MG63 (cell line): ENCODE data around the gene INTS7. TPM values are rescaled to one million over a fixed set of nuclear protein-coding genes. Genes with fewer than 3 reads are reported as not detected.

Source experiments
- DNase-seq: peaks from one replicate; pipeline ENCODE4 v3.0.0-alpha.2; 2020
- H3K27me3 ChIP-seq: fragments of 250-450 bp; sonication (Bioruptor Pico); 2 replicates; pipeline ENCODE4 v1.5.1; 2020; ENCODE audit warnings: mild to moderate bottlenecking, moderate library complexity
- H3K36me3 ChIP-seq: fragments of 250-450 bp; sonication (Bioruptor Pico); 2 replicates; pipeline ENCODE4 v1.5.1; 2020; ENCODE audit warnings: mild to moderate bottlenecking, moderate library complexity
- H3K4me3 ChIP-seq: fragments of 250-450 bp; sonication (Bioruptor Pico); 2 replicates; pipeline ENCODE4 v1.5.1; 2020; ENCODE audit warnings: mild to moderate bottlenecking, moderate library complexity
- H3K9me3 ChIP-seq: fragments of 250-450 bp; sonication (Bioruptor Pico); 2 replicates; pipeline ENCODE4 v1.5.1; 2020; ENCODE audit warnings: mild to moderate bottlenecking, moderate library complexity
- total RNA-seq: library from RNA; depleted of rRNA; stranded (reverse); fragments of >200 nt; shearing (Covaris generic); gene quantifications from 2 replicates; pipeline ENCODE4 v1.2.3, GENCODE V29; 2014; ENCODE audit warnings: low replicate concordance; rRNA removed

Gene INTS7
- total RNA-seq, 1 experiment from 2014 or later = 25.0 TPM

DNA sequence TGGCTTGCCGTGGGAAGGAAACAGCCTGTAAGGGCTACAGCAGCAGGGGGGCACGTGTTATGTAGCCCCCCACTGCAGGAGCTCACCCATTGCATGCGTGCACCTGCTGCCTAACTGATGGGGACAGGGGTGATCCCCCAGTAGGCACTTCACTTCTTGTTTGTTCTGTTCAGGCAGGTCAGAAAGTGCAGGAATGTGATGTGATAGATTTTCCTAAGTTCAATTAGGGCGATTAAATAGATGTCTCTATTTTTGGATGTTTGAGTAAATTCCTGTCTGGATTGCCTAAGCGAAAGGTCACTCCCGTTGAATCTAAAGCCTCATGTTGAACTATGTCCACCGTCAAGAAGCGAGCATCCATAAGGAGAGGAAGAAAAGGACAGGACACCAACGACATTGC is 126.0 kb downstream of the INTS7 start:
- no peak for DNase-seq
- H3K36me3 ChIP-seq = no peaks in the 10 kb centered on the region
- no peaks in the 10 kb centered on the region for H3K27me3 ChIP-seq
- H3K4me3 ChIP-seq = no peak overlapping the region
- no peaks in the 10 kb centered on the region; the same call in 1 of the 2 replicates for H3K9me3 ChIP-seq

DNA sequence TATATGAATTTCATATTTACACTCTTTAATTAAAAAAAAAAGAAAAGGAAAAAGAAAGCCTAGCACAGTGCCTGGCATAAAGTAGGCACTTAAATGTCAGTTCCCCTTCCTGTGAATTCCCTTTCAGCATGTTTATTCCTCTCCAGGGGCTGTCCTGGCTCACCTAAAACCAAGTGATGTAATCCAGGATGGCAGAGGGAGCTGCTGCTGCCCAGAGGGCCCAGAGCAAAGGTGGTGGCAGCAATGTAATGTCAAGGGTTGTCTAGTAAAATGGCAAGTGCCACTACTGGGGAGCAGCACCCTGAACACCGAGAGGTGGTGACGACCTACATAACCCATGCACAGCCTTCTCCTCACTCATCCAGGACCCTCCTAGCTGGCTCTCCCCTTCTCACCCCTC is 126.4 kb downstream of the INTS7 start:
- no peaks in the 10 kb centered on the region for H3K36me3 ChIP-seq
- DNase-seq = no peak
- no peaks in the 10 kb centered on the region for H3K27me3 ChIP-seq
- no peak overlapping the region for H3K4me3 ChIP-seq
- no peaks in the 10 kb centered on the region; the same call in 1 of the 2 replicates for H3K9me3 ChIP-seq

DNA sequence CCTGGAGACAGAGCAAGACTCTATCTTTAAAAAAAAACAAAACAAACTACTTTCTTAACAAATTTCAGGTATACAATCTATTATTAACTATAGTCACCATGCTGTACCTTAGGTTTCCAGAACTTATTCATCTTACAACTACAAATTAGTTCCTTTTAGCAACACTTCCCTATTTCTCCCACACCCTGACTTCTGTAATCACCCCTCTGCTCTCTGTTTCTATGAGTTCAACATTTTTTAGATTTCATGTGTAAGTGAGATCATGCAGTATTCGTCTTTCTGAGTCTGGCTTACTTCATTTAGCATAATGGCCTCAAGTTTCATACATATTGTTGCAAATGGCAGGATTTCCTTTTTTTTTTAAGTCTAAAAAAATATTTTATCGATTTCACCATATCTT is 126.9 kb downstream of the INTS7 start:
- Histone ChIP-seq H3K9me3 (no peaks in the 10 kb centered on the region; the same call in 1 of the 2 replicates), H3K27me3 (no peaks in the 10 kb centered on the region), H3K36me3 (no peaks in the 10 kb centered on the region), H3K4me3 (no peak overlapping the region)
- no peak for DNase-seq

DNA sequence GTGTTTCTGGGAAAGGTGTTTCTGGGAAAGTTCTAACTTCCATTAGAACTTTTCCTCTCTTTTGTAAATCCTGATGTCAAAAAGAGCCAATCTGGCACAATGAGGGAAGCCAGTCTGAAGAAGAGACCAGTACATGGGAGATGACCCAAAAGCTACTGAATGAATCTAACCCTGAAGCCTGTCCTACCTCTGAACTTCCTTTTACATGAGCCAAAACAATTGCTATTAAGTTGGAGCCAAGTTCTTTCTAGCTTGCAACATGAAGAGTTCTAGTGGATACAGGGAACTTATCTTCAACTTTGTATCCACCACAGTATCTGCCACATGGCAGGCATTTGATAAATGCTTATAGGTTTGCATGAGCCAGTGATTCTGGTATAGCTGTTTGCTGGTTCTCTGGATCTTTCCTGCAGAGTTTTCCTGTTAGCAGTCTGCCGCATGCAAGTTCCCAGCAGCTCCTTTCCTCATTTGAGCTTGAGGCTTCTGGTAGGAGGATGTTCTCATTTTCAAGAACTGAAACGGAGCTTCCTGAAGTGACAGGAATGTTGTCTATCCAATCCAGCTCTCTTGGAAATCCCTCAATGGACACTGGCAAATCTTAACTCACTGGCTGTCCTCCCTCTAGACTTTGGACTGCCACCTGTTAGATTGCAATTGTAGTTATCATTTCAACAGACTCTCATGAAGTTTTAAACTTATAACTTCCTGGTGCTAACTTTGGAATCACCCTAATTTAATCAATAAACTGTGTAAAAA is 131.7 kb downstream of the INTS7 start:
- H3K4me3 ChIP-seq = no peak overlapping the region
- no peaks in the 10 kb centered on the region for H3K27me3 ChIP-seq
- no peaks in the 10 kb centered on the region for H3K36me3 ChIP-seq
- no peaks in the 10 kb centered on the region for H3K9me3 ChIP-seq
- DNase-seq = no peak

DNA sequence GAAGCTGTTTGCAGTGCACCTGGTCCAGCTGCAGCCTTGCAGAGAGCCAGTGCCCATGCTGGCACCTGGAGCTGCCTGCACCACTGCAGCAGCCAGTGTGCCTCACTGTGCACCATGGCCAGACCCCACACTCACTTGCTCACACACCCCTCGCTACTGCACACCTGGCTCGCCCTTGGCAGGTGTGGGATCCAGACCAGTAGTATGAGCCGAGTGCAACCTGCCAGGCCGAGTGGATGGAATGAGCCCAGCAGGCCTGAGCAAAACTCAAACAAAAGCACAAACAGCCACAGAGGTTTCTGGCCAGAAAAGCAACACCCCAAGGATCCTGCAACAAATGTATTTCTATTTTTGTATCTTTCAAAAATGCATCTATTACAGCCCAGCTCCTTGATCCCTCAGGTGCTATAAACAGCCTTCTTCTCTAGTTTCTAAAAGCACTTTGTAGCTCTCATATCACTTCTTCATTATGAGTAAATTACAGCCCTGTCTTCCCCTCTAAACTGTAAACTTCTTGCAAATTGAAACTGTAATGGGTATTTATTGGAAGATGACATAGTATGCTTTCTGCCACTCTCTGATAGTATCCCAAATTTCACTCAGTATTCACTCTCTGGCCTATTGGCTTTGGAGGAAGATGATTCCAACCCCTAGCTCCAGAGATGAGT is 132.6 kb downstream of the INTS7 start:
- H3K9me3 ChIP-seq = no peaks in the 10 kb centered on the region
- no peak for DNase-seq
- no peaks in the 10 kb centered on the region for H3K27me3 ChIP-seq
- no peaks in the 10 kb centered on the region for H3K36me3 ChIP-seq
- no peak overlapping the region for H3K4me3 ChIP-seq

DNA sequence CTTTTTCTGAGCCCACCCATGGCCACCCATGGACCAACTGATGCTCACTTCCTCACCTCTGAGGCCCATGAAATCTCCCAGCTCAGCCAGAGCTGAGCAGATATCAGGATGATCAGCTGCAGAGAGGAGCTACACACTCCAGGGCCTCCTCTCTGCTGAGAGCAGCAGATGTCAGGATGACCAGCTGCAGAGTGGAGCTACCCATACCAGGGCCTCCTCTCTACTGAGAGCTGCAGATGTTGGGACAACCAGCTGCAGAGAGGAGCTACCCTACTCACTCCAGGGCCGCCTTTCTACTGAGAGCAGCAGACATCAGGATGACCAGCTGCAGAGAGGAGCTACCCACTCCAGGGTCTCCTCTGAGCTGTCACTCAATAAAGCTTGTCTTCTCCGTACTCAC is 133.4 kb downstream of the INTS7 start:
- Histone ChIP-seq H3K9me3 (no peaks in the 10 kb centered on the region), H3K36me3 (no peaks in the 10 kb centered on the region), H3K4me3 (no peak overlapping the region), H3K27me3 (no peaks in the 10 kb centered on the region)
- DNase-seq = no peak

DNA sequence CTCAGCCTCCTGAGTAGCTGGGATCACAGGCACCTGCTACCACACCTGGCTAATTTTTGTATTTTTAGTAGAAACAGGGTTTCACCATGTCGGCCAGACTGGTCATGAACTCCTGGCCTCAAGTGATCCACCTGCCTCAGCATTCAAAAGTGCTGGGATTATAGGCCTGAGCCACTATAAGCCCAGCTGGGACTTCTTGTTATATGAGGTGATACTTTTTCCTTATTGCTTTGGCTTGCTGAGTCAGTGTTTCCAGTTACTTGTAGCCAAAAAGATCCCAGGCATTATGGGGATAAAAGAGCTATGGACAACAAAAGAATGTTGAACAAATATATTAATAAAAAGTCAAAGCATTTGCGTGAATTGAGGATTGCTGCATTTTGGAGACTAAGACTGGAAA is 134.9 kb downstream of the INTS7 start:
- Histone ChIP-seq H3K9me3 (no peaks in the 10 kb centered on the region), H3K27me3 (no peaks in the 10 kb centered on the region), H3K36me3 (no peaks in the 10 kb centered on the region), H3K4me3 (no peak overlapping the region)
- no peak for DNase-seq

DNA sequence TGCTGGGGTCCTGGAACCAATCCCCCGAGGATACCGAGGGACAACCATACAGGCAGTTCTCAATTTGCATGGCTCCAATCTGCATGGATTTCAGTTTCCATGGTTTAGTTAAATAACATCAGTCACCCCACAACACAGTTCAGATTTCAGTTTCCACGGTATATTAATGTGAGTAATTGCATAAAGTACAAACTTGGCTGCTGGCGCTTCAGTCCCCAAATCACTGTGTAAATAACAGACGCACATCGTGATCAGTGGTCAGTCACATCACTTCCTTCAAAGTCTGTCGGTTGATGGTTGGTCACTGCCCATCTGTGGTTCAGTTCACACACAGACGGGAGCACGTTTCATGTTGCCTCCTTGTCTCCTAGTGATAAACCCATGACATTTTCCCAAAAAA is 138.4 kb downstream of the INTS7 start:
- Histone ChIP-seq H3K4me3 (no peak overlapping the region), H3K27me3 (no peaks in the 10 kb centered on the region), H3K36me3 (no peaks in the 10 kb centered on the region), H3K9me3 (no peaks in the 10 kb centered on the region)
- DNase-seq = no peak

DNA sequence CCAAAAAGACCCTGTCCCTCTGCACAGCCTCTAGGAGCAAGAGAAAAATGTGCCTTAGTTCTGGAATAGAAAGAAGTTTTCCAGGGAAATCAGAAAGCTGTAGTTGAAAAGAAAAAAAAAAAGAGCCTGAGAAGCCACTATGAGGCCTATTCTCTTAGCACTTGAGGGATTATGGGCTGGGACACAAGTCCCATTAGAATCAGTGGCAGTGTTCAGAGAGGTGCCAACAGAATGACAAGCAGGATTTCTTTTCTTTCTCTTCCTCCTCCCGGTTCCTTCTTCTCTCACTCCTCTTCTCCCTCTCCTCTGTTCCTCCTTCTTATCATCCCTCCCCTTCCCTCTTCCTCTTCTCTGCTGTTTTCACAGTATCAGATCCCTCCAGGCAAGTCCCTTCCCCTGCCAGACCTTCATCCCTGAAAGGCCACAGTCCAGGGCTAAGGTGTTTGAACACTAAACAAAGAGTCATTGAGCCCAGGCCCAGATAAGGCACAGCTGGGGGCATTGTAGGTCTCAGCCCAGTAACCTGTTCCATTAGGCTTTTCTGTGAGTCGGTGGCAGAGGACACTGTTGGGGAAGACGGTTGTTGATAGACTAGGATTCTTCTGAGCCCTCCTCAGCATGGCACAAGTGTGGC is 140.1 kb downstream of the INTS7 start:
- Histone ChIP-seq H3K27me3 (no peaks in the 10 kb centered on the region), H3K9me3 (no peaks in the 10 kb centered on the region), H3K36me3 (no peaks in the 10 kb centered on the region), H3K4me3 (no peak overlapping the region)
- no peak for DNase-seq

DNA sequence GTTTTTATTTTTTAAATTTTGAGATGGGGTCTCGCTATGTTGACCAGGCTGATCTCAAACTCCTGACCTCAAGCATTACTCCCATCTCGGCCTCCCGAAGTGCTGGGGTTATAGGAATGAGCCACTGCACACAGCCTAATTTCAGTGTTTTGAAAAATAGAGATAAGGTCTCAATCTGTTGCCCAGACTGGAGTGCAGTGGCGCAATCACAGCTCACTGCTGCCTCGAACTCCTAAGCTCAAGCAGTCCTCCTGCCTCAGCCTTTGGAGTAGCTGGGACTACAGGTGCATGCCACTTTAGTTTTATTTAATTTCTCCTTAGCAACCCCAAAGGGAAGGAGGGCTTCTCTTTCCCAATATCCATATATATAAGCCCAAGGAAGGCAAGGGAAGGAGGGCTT is 141.0 kb downstream of the INTS7 start:
- Histone ChIP-seq H3K27me3 (no peaks in the 10 kb centered on the region), H3K36me3 (no peaks in the 10 kb centered on the region), H3K4me3 (no peak overlapping the region), H3K9me3 (no peaks in the 10 kb centered on the region)
- no peak for DNase-seq

DNA sequence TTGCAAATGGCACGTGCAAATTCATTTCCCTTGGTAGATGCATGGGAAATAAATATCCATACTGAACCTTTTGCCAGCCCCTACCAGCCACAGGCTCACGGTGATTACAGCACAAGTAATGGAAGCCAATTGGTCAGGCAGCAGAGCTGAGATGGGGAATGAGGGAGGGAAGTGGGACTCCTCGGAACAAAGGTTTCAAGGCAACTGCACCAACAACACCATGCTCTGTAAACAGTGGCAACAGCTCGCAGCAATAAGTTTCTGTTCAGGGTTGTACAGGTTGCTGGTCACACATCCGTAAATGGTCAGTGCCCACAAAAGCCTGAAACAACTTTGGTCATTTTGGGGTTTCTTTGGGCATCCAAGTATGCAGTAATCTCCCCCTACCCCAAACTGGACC is 142.1 kb downstream of the INTS7 start:
- no peak for DNase-seq
- no peaks in the 10 kb centered on the region for H3K9me3 ChIP-seq
- no peak overlapping the region for H3K4me3 ChIP-seq
- no peaks in the 10 kb centered on the region for H3K27me3 ChIP-seq
- H3K36me3 ChIP-seq = no peaks in the 10 kb centered on the region

DNA sequence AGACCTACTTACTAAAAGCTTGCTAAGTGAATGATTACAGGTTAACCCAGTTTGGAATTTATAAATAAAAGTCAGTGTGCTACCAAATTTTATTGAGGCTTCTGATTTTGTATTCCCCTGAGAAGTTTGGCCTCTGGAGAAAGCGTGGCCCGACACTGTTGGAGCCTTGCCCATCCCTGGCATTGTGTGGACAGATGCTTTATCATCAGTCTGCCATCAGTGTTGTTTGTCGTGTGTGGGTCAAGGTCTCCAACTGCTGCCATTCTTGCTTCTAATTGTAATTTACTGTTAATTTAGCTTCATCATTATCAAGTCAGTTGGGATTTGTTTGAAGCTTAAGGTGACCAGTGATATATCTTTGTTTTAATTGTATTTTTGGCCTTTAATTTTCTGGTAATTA is 142.8 kb downstream of the INTS7 start:
- Histone ChIP-seq H3K36me3 (no peaks in the 10 kb centered on the region), H3K4me3 (no peak overlapping the region), H3K9me3 (no peaks in the 10 kb centered on the region), H3K27me3 (no peaks in the 10 kb centered on the region)
- DNase-seq = no peak

DNA sequence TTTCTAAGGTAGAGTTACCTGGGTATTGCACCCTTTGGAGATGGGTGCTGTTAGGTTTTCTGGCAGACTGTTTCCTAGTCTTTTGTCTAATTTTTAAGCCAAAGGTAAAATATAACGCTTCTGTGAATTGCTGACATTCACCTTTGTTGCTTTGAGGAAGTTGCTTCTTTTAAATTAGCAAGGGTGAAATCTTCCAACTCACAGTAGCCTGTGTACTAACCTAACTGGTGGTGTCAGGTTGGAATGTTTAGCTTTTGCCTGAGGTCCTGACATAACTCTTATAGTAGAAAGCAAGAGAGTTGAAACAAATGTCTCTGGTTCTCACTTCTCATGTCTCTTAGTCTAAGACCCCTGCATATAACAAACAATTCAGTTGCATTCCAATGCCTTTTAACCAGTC is 143.6 kb downstream of the INTS7 start:
- no peaks in the 10 kb centered on the region for H3K9me3 ChIP-seq
- no peaks in the 10 kb centered on the region for H3K36me3 ChIP-seq
- no peak overlapping the region for H3K4me3 ChIP-seq
- no peak for DNase-seq
- H3K27me3 ChIP-seq = no peaks in the 10 kb centered on the region

Other genes with a start within 250 kb of the INTS7 start
- 17.9 and 27.2 TPM in 2 replicates for gene LPGAT1, start 204.8 kb downstream of the INTS7 start, total RNA-seq
- 35.1 and 36.7 TPM in 2 replicates for gene DTL, start 191 bp upstream of the INTS7 start, total RNA-seq
- 23.6 and 40.7 TPM in 2 replicates for gene PPP2R5A, start 249.9 kb upstream of the INTS7 start, total RNA-seq